NOMO-1 treated with dmso at 0.1 percent for 144 hours (cell line): ENCODE results near the gene MAGI2.
"Not testable (repeated sequence)": the region's sequence is repeated elsewhere in the genome, so short reads cannot be mapped to it uniquely, and the experiment has no call there.

Experiments used
- DNase-seq: peaks from one replicate; lab custom pipeline; 2025; ENCODE audit not compliant: unreplicated experiment; lab: John Stamatoyannopoulos, UW

MAGI2 gene

DNA sequence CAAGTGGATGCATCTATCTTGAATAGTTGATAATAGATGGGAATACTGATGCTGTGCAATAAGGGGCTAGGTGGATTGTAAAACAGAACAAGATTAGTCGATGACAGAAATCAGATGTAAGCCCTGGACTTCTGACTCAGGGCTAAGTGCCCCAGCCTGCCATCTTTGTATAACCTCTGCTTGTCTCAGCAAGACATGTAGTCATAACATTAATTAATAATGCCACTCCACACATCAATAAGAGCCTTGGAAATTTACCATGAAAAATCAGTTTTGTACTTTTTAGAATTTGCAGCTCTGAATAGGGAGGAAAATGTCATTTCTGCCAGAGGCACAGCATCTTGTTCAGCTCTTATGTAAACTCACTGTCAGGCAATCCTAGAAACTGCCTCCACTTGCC lies 1125.7 kb downstream of the MAGI2 start:
- DNase-seq = no peak

GRCh38 chr7:78326876-78327275 lies 1126.6 kb downstream of the MAGI2 start:
- no peak for DNase-seq

- no peak for DNase-seq
These were observed 1127.3 kb downstream of the MAGI2 start for GRCh38 chr7:78326189-78326588.

- DNase-seq = no peak
These were observed 1130.3 kb downstream of the MAGI2 start for GRCh38 chr7:78323118-78323517.

GRCh38 chr7:78322231-78322630 lies 1131.2 kb downstream of the MAGI2 start:
- not testable (repeated sequence) for DNase-seq

GRCh38 chr7:78317371-78317770 lies 1136.1 kb downstream of the MAGI2 start:
- no peak for DNase-seq

DNA sequence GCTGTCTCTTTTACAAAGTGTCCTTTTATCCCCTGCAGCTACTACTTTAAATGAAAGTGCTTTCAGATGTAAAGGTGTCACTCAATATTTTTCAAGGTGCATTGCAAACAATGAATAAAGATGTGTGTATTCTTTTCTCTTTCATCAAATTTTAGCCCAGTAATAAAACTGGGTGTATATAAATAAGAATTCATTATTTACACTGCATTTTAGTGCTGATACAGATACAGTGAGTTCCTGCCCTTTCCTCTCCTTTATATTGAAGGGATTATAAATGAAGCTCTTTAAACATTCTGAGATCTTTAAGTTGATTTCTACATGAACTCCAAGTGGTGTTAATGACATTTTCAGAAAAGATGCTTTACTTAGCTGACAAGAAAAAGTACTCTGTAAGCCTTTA lies 1137.4 kb downstream of the MAGI2 start:
- no peak for DNase-seq

DNA sequence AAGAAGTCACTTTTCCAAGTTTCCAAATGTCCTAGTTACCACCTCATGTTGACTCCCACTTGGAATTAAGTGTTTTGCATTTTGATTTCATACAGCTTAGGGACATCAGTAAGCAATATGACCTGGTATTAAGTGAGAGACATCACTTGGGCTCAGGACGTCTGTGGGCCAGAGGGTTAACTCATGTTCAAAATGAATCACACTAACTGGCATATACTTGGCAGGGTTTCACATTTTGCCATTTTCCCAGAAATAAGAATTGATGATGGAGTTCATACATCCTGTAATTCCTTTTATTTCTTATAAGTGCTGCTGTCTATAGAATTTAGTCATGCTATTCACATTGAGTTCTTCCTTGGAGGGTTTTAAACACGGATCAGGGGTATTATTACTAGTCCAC lies 1138.3 kb downstream of the MAGI2 start:
- no peak for DNase-seq

- DNase-seq = no peak
These were observed 1142.3 kb downstream of the MAGI2 start for GRCh38 chr7:78311181-78311580.

DNA sequence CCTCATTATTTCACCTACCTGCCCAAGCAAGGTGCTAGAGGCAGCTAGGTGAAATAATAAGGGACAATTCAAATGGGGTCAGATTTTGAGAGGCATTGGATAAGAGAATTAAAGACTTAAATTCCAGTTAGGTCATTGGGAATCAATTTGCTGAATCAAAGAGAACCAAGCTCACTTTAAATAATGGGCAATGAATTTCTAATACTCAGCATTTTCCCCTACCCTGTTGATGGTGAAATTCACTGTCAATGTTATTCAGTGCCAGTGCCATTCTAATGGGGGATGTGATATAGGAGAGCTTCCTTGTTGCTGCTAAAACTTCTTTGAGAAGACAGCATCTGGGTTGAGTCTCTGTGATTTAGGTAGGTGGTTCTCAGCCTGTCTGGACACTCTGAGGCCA lies 1145.6 kb downstream of the MAGI2 start:
- DNase-seq = no peak

GRCh38 chr7:78306634-78307033 lies 1146.8 kb downstream of the MAGI2 start:
- DNase-seq = no peak

DNA sequence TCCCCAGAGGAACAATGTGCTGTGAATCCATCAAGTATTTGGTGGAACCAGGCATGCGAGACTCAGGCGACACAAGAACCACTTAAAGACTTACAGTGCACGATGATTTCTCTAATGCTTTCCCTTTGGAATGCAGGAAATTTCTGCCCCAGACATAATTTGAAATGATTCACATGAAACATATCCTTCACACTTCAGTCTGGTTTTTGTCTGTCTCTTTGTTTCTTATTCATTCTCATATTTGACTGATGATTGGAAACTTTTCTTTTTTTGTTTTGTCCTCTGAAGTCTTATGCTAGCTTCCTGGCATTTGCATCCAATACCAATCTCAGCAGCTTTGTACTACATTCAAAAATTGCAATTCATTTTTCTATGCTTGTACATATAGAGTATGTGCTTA lies 1152.1 kb downstream of the MAGI2 start:
- DNase-seq = no peak

- DNase-seq = no peak
These were observed 1154.4 kb downstream of the MAGI2 start for GRCh38 chr7:78299088-78299487.

DNA sequence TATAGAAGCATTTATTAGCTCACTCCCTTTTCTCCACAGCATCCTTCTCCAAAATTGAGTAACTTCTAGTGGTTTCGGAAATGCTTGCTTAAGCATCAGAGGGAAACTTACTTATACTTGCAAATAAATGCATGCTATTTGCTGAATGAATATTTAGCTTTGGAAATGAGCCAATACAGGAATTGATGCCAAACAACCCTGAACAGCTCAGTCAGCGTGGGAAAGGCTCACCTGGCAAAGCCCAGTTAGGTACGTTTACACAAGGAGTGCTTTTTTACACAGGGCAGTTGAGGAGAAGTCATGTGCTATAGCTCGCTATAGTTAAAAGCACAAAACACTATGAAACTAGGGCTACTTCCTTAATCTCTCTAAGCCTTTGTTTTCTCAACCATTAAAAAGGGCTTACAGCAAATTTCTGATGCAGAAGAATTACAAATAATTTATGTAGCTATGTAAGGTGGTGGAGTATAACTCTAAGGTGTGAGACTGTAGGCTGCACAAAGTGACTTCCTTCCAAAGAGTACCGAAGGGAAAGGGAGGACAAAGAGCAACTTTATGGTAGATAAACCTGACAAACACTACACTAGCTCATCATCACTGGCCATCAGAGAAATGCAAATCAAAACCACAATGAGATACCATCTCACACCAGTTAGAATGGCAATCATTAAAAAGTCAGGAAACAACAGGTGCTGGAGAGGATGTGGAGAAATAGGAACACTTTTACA lies 1156.7 kb downstream of the MAGI2 start:
- no peak for DNase-seq

- no peak for DNase-seq
These were observed 1157.3 kb downstream of the MAGI2 start for GRCh38 chr7:78296046-78296597.

- not testable (repeated sequence) for DNase-seq
These were observed 1164.0 kb downstream of the MAGI2 start for GRCh38 chr7:78289471-78289870.

DNA sequence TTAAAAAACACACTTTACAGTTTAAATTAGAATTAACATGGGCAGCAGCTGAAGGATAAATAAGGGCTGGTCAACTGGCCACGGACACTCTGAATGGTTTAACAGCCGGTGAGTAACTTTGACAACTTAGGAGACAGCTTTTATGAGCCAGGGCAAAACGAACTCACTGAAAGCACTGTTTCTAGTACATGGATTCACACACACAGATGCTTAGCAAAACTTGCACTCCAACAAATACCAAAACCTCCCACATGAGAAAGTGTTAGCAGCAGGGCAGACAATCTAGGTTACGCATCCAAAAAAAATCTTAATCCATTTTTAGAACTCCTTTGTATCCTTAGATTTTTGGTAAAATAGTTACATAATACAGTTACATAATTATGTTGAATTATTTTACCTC lies 1168.5 kb downstream of the MAGI2 start:
- DNase-seq = no peak

DNA sequence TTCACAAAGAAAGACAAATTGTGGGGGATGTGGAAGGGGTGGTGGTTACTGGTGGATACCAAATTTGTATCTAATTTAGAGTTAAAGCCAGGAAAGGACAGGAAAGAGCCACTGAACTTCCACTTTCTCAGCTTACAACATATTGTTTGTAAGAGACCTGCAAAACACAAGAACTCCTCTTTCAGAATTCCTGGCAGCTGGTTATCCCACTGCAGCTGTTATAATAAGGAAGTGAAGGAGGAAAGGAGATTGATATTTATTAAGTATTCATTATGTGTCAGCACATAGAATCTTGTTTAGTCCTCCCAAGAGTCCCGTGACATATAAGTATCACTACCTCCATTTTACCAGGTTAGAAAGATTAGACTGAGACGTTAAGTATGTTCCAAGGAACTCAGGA lies 1173.2 kb downstream of the MAGI2 start:
- DNase-seq = no peak

DNA sequence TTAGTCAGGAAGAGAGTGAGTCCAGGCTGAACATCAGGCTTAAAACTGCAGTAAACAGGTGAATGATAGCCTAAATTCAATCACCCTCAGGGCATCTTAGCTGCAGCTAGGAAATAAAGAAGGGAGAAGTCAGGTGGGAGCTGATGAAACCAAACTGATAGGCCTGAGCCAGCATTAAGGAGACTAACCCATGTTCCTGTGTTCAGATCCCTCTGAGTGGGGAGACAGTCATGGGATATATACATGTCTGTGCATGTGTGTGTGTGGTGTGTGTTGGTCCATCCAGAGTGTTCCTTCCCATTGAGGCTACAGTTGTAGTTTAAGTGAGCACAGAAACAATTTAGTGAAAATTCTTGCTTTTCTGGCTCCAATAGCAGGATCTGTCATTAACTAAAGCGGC lies 1174.0 kb downstream of the MAGI2 start:
- DNase-seq = no peak

- no peak for DNase-seq
These were observed 1174.4 kb downstream of the MAGI2 start for GRCh38 chr7:78279032-78279431.

- DNase-seq = no peak
These were observed 1186.3 kb downstream of the MAGI2 start for GRCh38 chr7:78267141-78267540.

- DNase-seq = no peak
These were observed 1188.0 kb downstream of the MAGI2 start for GRCh38 chr7:78265486-78265885.

DNA sequence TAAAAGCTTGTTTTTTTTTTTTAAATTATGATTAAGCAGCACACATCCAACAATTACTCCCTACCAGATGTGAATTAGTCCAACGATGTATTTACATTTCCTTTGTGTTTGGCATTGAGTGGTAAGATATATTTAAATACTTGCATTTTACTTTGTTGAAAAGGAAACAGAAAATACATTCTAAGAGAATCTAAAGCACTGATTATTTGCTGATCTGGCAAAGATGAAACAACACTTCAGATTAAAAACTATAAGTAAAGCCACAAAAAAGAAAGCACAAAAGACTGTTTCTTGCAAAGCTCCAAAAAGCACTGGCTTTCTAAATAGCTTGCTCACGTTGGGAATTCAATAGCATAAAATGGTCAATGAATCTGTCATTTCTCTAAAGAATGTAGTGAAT lies 1188.4 kb downstream of the MAGI2 start:
- no peak for DNase-seq
